Measurements from ENCODE around the gene WNK2. TPM values are rescaled to one million over a fixed set of nuclear protein-coding genes. Genes with fewer than 3 reads are reported as not detected.

The WNK2 gene
- polyA plus RNA-seq, 3 donors: 0.40 TPM; not detected in 2

DNA sequence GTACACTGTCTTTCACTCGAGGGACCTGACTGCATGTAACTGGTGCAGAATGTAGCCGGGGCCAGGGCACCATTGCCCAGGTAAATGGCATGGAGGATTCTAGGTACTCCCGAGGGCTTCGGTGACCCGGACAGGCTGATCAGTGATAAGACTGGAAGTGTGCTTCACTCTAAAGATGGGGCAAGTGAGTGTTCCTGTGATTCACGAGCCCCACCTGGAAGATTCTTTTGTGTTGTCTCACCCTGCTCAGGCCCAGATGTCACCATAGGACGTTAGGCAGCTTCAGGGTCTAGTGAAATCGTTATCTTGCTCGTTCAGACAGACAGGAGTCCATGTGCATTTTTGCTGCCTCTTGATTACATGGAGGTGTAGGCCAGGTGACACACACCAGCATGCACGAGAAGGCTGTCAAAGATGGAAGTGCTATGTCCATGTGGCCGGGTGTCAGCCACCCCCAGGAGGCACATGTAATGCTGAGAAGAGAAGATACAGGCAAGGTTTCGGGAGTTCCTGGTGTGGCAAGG is 73.9 kb downstream of the WNK2 start:
- H2AFZ ChIP-seq (ENCODE audit: insufficient read depth, low read depth, low read length, poor library complexity, severe bottlenecking): no peak overlapping the region
- H3K9me3 Mint-ChIP-seq: peaks cover 0 to 2% (median 0%) of the 10 kb centered on the region in 7 donors
- no peak overlapping the region for H3K27ac Mint-ChIP-seq

DNA sequence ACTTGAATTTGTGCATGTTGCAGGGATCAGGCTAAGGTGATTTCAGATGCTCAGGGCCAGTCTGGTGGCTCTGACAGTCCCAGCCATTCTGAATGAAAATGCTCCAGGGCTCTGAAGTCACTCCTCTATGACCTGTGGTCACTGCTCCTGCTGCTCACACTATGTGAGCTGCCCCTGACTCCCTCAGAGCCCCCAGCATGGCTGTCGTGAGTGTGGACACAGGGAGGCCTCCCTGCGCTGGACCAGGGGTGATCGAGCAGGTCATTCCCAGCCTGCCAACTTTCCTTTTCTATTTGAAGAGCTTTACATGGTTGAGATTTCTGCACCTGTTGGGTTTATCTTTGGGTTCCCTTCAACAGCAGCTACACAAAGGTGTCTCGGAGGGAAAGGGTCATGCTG is 74.5 kb downstream of the WNK2 start:
- Histone ChIP-seq H3K4me3 (replicated peaks in 1 of 3; ENCODE audit: low read depth in 2 of 3, low read length in 3 of 3) (no peak overlapping the region), H3K27me3 (ENCODE audit: control insufficient read depth in 2 of 2, insufficient read depth in 2 of 2, low read length in 2 of 2) (no peaks in the 10 kb centered on the region), H3K4me2 (replicated peaks; ENCODE audit: extremely low read depth, low read length, poor library complexity, severe bottlenecking) (no peak overlapping the region), H4K20me1 (ENCODE audit: insufficient read depth, low read length) (no peaks in the 10 kb centered on the region), H3K9ac (ENCODE audit: insufficient read depth, low read length, poor library complexity, severe bottlenecking) (no peak overlapping the region), H3K36me3 (replicated peaks in 1 of 2; ENCODE audit: control insufficient read depth in 1 of 2, insufficient read depth in 2 of 2, low read length in 2 of 2) (no peaks in the 10 kb centered on the region), H3K9me3 (replicated peaks in 1 of 2; ENCODE audit: control insufficient read depth in 1 of 2, insufficient read depth in 1 of 2, low read length in 2 of 2) (no peaks in the 10 kb centered on the region), H3K4me1 (ENCODE audit: control insufficient read depth in 1 of 2, insufficient read depth in 2 of 2, low read length in 2 of 2) (no peaks in the 10 kb centered on the region), H2AFZ (ENCODE audit: insufficient read depth, low read depth, low read length, poor library complexity, severe bottlenecking) (no peak overlapping the region), H3K79me2 (ENCODE audit: insufficient read depth, low read length) (no peaks in the 10 kb centered on the region), H3K27ac (ENCODE audit: low read depth in 1 of 2, low read length in 2 of 2) (no peak overlapping the region)
- Mint-ChIP-seq H3K27me3 (ENCODE audit: low read depth in 3 of 3) (peaks cover 8 to 16% (median 10%) of the 10 kb centered on the region in 3 donors), H3K4me3 (no peak overlapping the region), H3K4me1 (no peaks in the 10 kb centered on the region), H3K27ac (no peak overlapping the region), H3K9me3 (peaks cover 0 to 2% (median 0%) of the 10 kb centered on the region in 7 donors), H3K36me3 (no peaks in the 10 kb centered on the region)
- intact Hi-C loops (cut with micrococcal nuclease): loop anchor here in 1 of 2 donors (10.0 kb wide), 1 partner anchor 444 kb away; no protein-coding TSS in a partner anchor
- DNase-seq: no peak
- TF ChIP-seq, protein P1, sequence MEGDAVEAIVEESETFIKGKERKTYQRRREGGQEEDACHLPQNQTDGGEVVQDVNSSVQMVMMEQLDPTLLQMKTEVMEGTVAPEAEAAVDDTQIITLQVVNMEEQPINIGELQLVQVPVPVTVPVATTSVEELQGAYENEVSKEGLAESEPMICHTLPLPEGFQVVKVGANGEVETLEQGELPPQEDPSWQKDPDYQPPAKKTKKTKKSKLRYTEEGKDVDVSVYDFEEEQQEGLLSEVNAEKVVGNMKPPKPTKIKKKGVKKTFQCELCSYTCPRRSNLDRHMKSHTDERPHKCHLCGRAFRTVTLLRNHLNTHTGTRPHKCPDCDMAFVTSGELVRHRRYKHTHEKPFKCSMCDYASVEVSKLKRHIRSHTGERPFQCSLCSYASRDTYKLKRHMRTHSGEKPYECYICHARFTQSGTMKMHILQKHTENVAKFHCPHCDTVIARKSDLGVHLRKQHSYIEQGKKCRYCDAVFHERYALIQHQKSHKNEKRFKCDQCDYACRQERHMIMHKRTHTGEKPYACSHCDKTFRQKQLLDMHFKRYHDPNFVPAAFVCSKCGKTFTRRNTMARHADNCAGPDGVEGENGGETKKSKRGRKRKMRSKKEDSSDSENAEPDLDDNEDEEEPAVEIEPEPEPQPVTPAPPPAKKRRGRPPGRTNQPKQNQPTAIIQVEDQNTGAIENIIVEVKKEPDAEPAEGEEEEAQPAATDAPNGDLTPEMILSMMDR (IDR thresholded peaks at IDR 0.05): no peak
- WGBS (ENCODE audit: insufficient coverage): 96% methylated on average over 4 of the region's 4 CpGs

More for the DNA sequence above, 73.9 kb downstream of the WNK2 start:
- Histone ChIP-seq H3K27me3 (ENCODE audit: control insufficient read depth in 2 of 2, insufficient read depth in 2 of 2, low read length in 2 of 2) (no peaks in the 10 kb centered on the region), H4K20me1 (ENCODE audit: insufficient read depth, low read length) (no peaks in the 10 kb centered on the region), H3K4me3 (replicated peaks in 1 of 3; ENCODE audit: low read depth in 2 of 3, low read length in 3 of 3) (no peak overlapping the region), H3K27ac (ENCODE audit: low read depth in 1 of 2, low read length in 2 of 2) (no peak overlapping the region), H3K4me2 (replicated peaks; ENCODE audit: extremely low read depth, low read length, poor library complexity, severe bottlenecking) (no peak overlapping the region), H3K4me1 (ENCODE audit: control insufficient read depth in 1 of 2, insufficient read depth in 2 of 2, low read length in 2 of 2) (no peaks in the 10 kb centered on the region), H3K36me3 (replicated peaks in 1 of 2; ENCODE audit: control insufficient read depth in 1 of 2, insufficient read depth in 2 of 2, low read length in 2 of 2) (no peaks in the 10 kb centered on the region), H3K9ac (ENCODE audit: insufficient read depth, low read length, poor library complexity, severe bottlenecking) (no peak overlapping the region), H3K9me3 (replicated peaks in 1 of 2; ENCODE audit: control insufficient read depth in 1 of 2, insufficient read depth in 1 of 2, low read length in 2 of 2) (no peaks in the 10 kb centered on the region), H3K79me2 (ENCODE audit: insufficient read depth, low read length) (no peaks in the 10 kb centered on the region)
- H3K36me3 Mint-ChIP-seq: no peaks in the 10 kb centered on the region
- TF ChIP-seq, protein P1 (IDR thresholded peaks at IDR 0.05): no peak
- intact Hi-C loops (cut with micrococcal nuclease): loop anchor here in 1 of 2 donors (10.0 kb wide), 1 partner anchor 443 kb away; no protein-coding TSS in a partner anchor
- H3K27me3 Mint-ChIP-seq (ENCODE audit: low read depth in 3 of 3): peaks cover 8 to 19% (median 12%) of the 10 kb centered on the region in 3 donors
- WGBS (ENCODE audit: insufficient coverage): 93% methylated on average over 10 of the region's 12 CpGs
- no peak overlapping the region for H3K4me3 Mint-ChIP-seq
- no peaks in the 10 kb centered on the region for H3K4me1 Mint-ChIP-seq
- DNase-seq: no peak

Data from CD14-positive monocyte (primary cell).